ENCODE data around the gene MN1. TPM values are rescaled to one million over a fixed set of nuclear protein-coding genes. Genes with fewer than 3 reads are reported as not detected.

The MN1 gene
- total RNA-seq, 1 donor: 6.2 TPM

GRCh38 chr22:27798511-27799014 lies 3.0 kb downstream of the MN1 start:
- Histone ChIP-seq H3K4me3 (ENCODE audit: insufficient read depth, low read length) (no peak overlapping the region), H3K36me3 (ENCODE audit: insufficient read depth, low read length) (no peaks in the 10 kb centered on the region), H3K4me1 (ENCODE audit: insufficient read depth, low read length) (no peaks in the 10 kb centered on the region), H3K9me3 (ENCODE audit: low read depth, low read length) (no peaks in the 10 kb centered on the region), H3K27me3 (ENCODE audit: insufficient read depth, low read length) (peaks cover 20% of the 10 kb centered on the region), H4K20me1 (ENCODE audit: insufficient read depth, low read length) (no peaks in the 10 kb centered on the region), H3K27ac (ENCODE audit: low read depth, low read length) (no peak overlapping the region), H3K79me2 (ENCODE audit: insufficient read depth, low read length) (no peaks in the 10 kb centered on the region), H2AFZ (ENCODE audit: low read length) (no peak overlapping the region), H3K4me2 (ENCODE audit: insufficient read depth, low read length) (no peak overlapping the region)
- DNase-seq (ENCODE audit: insufficient read length, low spot score, missing footprints): peak; percentile 46
- TF ChIP-seq, protein P1, sequence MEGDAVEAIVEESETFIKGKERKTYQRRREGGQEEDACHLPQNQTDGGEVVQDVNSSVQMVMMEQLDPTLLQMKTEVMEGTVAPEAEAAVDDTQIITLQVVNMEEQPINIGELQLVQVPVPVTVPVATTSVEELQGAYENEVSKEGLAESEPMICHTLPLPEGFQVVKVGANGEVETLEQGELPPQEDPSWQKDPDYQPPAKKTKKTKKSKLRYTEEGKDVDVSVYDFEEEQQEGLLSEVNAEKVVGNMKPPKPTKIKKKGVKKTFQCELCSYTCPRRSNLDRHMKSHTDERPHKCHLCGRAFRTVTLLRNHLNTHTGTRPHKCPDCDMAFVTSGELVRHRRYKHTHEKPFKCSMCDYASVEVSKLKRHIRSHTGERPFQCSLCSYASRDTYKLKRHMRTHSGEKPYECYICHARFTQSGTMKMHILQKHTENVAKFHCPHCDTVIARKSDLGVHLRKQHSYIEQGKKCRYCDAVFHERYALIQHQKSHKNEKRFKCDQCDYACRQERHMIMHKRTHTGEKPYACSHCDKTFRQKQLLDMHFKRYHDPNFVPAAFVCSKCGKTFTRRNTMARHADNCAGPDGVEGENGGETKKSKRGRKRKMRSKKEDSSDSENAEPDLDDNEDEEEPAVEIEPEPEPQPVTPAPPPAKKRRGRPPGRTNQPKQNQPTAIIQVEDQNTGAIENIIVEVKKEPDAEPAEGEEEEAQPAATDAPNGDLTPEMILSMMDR (IDR thresholded peaks at IDR 0.05; ENCODE audit: extremely low read depth, low read depth, low read length): no peak

DNA sequence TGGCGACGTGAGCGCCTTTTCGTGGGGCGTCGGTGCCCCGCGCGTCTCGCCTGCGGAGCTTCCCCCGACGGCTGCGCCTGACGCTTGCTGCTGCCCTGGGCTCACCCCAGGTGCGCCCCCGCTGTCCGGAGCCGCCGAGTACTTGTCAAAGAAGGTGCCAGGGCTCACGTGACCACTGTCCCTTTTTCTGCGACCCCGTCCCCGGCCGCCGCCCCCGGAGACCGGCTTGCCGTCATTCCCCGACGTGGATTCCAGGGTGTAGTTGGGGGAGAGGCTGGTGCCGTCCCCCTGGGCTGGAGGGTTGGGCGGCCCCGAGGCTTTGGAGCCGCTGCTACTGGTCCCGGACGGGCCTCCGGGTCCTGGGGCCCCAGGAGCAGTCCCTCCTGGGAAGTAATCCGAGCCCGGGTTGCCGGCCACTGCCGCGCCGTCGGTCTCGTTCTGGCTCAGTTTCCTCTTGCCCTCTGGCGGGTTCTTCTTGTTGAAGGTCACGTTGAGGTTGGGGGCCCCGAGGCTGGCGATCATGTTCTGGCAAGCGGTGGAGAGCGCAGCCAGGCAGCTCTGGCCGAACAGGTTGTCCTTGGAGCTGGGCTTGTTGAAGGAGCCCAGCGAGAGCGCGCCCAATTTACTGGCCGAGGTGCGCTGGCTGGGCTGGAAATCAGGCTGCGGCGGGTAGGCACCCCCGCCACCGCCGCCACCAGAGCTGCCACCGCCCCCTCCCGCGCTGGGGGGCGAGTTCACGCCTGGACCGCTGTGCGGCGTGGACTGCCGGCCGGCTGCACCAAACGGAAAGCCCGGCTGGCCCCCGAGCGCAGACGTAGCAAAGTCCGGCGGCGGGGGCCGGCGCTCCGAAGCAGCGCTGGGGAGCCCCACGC lies 3.8 kb downstream of the MN1 start:
- Histone ChIP-seq H3K4me1 (ENCODE audit: insufficient read depth, low read length) (no peaks in the 10 kb centered on the region), H2AFZ (ENCODE audit: low read length) (no peak overlapping the region), H3K4me2 (ENCODE audit: insufficient read depth, low read length) (no peak overlapping the region), H3K4me3 (ENCODE audit: insufficient read depth, low read length) (no peak overlapping the region), H4K20me1 (ENCODE audit: insufficient read depth, low read length) (no peaks in the 10 kb centered on the region), H3K9me3 (ENCODE audit: low read depth, low read length) (no peaks in the 10 kb centered on the region), H3K79me2 (ENCODE audit: insufficient read depth, low read length) (no peaks in the 10 kb centered on the region), H3K27ac (ENCODE audit: low read depth, low read length) (no peak overlapping the region), H3K27me3 (ENCODE audit: insufficient read depth, low read length) (peaks cover 25% of the 10 kb centered on the region), H3K36me3 (ENCODE audit: insufficient read depth, low read length) (no peaks in the 10 kb centered on the region)
- TF ChIP-seq, protein P1 (IDR thresholded peaks at IDR 0.05; ENCODE audit: extremely low read depth, low read depth, low read length): no peak
- DNase-seq (ENCODE audit: insufficient read length, low spot score, missing footprints): peak; percentile 76

- Histone ChIP-seq H3K36me3 (ENCODE audit: insufficient read depth, low read length) (no peaks in the 10 kb centered on the region), H3K4me2 (ENCODE audit: insufficient read depth, low read length) (no peak overlapping the region), H4K20me1 (ENCODE audit: insufficient read depth, low read length) (no peaks in the 10 kb centered on the region), H2AFZ (ENCODE audit: low read length) (no peak overlapping the region), H3K4me3 (ENCODE audit: insufficient read depth, low read length) (no peak overlapping the region), H3K27me3 (ENCODE audit: insufficient read depth, low read length) (peaks cover 23% of the 10 kb centered on the region), H3K79me2 (ENCODE audit: insufficient read depth, low read length) (no peaks in the 10 kb centered on the region), H3K27ac (ENCODE audit: low read depth, low read length) (no peak overlapping the region), H3K9me3 (ENCODE audit: low read depth, low read length) (no peaks in the 10 kb centered on the region), H3K4me1 (ENCODE audit: insufficient read depth, low read length) (no peaks in the 10 kb centered on the region)
- DNase-seq (ENCODE audit: insufficient read length, low spot score, missing footprints): peak; percentile 72
- TF ChIP-seq, protein P1 (IDR thresholded peaks at IDR 0.05; ENCODE audit: extremely low read depth, low read depth, low read length): no peak
These were observed 4.6 kb downstream of the MN1 start for GRCh38 chr22:27796829-27797519.

All from osteoblast (primary cell).